ENCODE data around the gene ENTHD1.

- TF ChIP-seq POLR2AphosphoS5 (IDR thresholded peaks at IDR 0.05) (no peak), CTCF (IDR thresholded peaks at IDR 0.05 in 8 of 11, conservative IDR thresholded peaks at IDR 0.05 in 3 of 11) (no peak)
Observed at GRCh38 chr22:39920134-39920743, 26.7 kb upstream of the ENTHD1 start.
